Measurements from ENCODE around the gene HAGHL.
"Not testable (repeated sequence)": the region's sequence is repeated elsewhere in the genome, so short reads cannot be mapped to it uniquely, and the experiment has no call there.

GRCh38 chr16:691242-691641, 35.7 kb upstream of the HAGHL start:
- TF ChIP-seq CTCF (IDR thresholded peaks at IDR 0.05; ENCODE audit: low read length); EZH2 (IDR thresholded peaks at IDR 0.05; ENCODE audit: borderline replicate concordance, low read length): not testable (repeated sequence)

All from OCI-LY1 (cell line).